ENCODE data around the gene PRKCZ. TPM values are rescaled to one million over a fixed set of nuclear protein-coding genes. Genes with fewer than 3 reads are reported as not detected.

Gene PRKCZ
- total RNA-seq, 1 donor, result 2.6 TPM

DNA sequence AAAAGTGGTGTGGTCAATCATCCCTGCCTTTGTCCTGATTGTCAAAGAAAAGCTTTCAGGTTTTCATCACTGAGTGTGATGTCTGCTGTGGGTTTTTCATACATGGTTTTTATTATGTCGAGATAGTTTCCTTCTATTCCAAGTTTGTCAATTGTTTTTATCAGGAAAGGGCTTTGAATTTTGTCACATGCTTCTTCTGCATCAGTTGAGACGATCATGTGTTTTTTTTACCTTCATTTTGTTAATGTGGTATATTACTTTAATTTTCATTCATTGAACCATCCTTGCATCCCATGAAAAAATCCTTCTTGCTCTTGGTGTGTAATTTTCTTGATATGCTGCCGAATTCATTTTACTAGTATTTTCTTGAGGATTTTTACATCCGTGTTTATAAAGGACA, 15.5 kb downstream of the PRKCZ start:
- TF ChIP-seq, protein P1, sequence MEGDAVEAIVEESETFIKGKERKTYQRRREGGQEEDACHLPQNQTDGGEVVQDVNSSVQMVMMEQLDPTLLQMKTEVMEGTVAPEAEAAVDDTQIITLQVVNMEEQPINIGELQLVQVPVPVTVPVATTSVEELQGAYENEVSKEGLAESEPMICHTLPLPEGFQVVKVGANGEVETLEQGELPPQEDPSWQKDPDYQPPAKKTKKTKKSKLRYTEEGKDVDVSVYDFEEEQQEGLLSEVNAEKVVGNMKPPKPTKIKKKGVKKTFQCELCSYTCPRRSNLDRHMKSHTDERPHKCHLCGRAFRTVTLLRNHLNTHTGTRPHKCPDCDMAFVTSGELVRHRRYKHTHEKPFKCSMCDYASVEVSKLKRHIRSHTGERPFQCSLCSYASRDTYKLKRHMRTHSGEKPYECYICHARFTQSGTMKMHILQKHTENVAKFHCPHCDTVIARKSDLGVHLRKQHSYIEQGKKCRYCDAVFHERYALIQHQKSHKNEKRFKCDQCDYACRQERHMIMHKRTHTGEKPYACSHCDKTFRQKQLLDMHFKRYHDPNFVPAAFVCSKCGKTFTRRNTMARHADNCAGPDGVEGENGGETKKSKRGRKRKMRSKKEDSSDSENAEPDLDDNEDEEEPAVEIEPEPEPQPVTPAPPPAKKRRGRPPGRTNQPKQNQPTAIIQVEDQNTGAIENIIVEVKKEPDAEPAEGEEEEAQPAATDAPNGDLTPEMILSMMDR (IDR thresholded peaks at IDR 0.05; ENCODE audit: insufficient read depth, low read depth, low read length), result no peak
- no peak for DNase-seq (ENCODE audit: low read depth)

DNA sequence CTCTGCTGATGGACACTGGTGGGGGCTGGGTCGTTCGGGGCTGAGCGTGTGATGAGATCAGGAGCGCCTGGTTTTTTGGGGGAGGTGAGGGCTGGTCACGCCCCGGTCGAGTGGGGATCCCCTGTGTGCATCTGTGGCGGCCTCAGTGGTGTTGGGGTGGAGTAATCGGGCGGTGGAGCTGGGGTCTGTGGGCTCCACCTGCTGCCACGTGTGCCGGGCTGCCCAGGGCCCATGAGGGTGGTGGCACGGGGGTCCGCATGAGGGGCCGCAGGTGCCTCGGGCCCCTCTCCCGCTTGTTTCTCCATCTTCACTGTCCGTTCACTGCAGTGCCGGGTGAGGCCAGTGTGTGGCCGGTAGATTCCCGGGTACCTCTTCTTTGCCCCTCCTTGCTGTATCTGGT, 17.2 kb downstream of the PRKCZ start:
- DNase-seq (ENCODE audit: low read depth), result no peak
- TF ChIP-seq, protein P1 (IDR thresholded peaks at IDR 0.05; ENCODE audit: insufficient read depth, low read depth, low read length), result no peak
- no peak overlapping the region for H3K4me3 ChIP-seq (ENCODE audit: low read depth, low read length)

More for the DNA sequence above, 15.5 kb downstream of the PRKCZ start:
- no peak overlapping the region for H3K4me3 ChIP-seq (ENCODE audit: low read depth, low read length)

DNA sequence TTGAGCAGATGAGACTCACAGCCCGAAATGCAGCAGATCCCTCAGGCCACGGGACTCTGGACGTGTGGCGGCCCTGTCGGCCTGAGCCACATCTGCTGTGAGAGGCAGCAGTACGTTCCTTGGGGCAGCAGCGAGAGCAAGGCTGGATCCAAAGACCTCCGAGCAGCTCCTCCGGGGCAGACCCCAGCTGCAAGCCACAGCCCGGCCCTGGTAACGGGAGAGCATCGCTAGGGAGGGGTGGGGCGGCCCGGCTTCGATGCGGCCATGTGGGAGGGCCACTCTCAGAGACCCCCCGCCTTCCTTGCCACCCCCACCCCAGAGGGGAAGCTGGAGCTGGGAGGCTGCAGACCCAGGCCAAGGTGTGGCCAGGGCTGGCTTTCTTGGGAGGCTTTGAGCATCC, 17.8 kb downstream of the PRKCZ start:
- TF ChIP-seq, protein P1 (IDR thresholded peaks at IDR 0.05; ENCODE audit: insufficient read depth, low read depth, low read length), result no peak
- no peak overlapping the region for H3K4me3 ChIP-seq (ENCODE audit: low read depth, low read length)

DNA sequence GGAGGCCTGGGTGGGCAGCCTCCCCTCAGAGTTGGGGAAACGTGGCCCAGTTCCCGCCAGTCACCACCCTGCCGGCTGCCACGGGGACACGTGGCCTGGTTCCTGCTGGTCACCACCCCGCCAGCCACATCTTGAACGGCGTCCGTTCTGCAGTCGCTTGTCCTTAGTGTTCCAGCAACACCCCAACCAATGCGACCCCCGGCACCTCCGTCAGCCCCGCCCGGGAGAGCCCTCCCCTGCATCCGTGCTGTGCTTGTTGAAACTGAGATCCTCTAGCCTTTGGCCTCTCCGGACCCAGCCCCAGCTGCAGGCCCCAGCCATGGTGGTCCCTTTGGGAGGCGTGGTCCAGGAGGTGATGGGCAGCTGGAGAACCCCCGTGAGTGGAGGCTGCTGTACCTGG, 18.7 kb downstream of the PRKCZ start:
- no peak overlapping the region for H3K4me3 ChIP-seq (ENCODE audit: low read depth, low read length)
- TF ChIP-seq, protein P1 (IDR thresholded peaks at IDR 0.05; ENCODE audit: insufficient read depth, low read depth, low read length), result no peak
- DNase-seq (ENCODE audit: low read depth), result no peak

More for the DNA sequence above, 17.8 kb downstream of the PRKCZ start:
- no peak for DNase-seq (ENCODE audit: low read depth)

DNA sequence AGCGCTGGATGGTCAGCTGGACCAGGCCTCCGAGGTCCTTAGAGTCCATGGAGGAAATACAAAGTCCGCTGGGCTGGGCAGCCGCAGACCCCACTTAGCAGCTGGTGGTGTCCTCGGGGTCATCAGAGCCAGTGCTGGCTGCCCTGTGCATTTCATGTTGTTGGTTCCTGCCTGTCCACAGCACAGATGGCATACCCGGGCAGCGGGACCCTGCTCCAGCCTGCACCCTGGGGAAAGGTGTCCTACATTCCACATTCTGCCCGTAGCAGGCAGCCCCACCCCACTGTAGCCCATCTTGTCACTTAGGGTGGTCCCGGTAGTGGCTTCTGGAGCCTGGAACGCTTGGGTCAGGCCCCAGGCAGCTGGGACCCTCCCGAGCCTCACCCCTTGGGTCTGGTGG, 19.8 kb downstream of the PRKCZ start:
- no peak for DNase-seq (ENCODE audit: low read depth)
- TF ChIP-seq, protein P1 (IDR thresholded peaks at IDR 0.05; ENCODE audit: insufficient read depth, low read depth, low read length), result no peak
- H3K4me3 ChIP-seq (ENCODE audit: low read depth, low read length), result no peak overlapping the region

DNA sequence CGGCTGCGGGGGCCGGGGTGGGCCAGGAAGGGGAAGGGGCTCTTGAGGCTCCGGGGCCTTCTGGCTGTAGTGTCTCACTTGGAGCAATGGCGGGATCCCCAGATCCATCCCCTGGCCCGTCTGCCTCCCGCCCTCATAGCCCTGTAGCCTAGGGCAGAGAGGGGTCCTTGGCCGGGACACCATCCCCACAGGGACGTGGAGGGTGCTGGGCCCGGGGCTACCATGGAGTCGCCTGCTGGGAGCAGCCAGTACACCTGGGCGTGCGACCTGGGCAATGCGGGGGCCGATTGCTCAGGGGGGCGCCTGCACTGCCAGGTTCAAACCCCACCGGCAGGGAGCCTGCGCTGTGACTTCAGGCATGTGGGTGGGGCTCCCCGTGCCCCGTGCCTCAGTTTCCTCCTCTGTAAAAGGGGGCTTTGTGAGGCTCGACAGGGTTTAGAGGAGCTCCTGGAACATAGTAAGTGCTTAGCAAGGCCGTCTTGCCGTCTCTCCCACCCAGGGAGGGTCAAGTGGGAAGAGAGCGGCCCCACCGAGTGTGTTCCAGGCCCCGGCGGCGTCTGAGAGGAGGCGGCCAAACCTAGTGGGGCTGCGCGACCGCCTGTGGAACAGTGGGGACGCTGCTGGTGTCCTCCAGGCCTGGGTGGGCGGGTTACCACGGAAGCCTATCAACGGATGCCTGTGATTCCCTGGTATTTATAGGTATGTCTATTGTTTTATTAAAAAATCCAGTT, 20.8 kb downstream of the PRKCZ start:
- TF ChIP-seq, protein P1 (IDR thresholded peaks at IDR 0.05; ENCODE audit: insufficient read depth, low read depth, low read length), result no peak

More for the DNA sequence above, 20.8 kb downstream of the PRKCZ start:
- no peak overlapping the region for H3K4me3 ChIP-seq (ENCODE audit: low read depth, low read length)
- no peak for DNase-seq (ENCODE audit: low read depth)

All from fibroblast of villous mesenchyme (primary cell).